ENCODE data around the gene LDB3.

Gene LDB3

DNA sequence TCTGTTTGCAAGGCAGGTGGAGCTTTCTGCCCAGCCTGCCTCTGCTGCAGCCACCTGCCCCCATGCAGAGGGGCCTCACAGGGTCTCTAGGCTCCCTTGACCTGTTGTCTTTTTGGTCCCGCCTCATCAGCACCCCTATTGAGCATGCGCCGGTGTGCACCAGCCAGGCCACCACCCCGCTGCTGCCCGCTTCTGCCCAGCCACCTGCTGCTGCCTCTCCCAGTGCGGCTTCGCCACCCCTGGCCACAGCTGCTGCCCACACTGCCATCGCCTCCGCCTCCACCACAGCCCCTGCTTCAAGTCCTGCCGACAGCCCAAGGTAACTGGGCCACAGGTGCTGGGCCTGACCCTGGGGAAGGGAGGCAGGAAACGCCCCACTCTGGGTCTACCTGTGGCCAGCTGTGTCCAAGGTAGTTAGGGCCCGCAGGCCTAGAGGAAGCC, 38.1 kb downstream of the LDB3 start:
- Histone ChIP-seq H3K9me3 (replicated peaks; ENCODE audit: insufficient read depth, low read length) (no peaks in the 10 kb centered on the region), H4K20me1 (ENCODE audit: insufficient read depth, low read length) (no peaks in the 10 kb centered on the region), H3K9ac (ENCODE audit: low read length) (no peak overlapping the region), H3F3A (ENCODE audit: insufficient read depth, low read length) (no peaks in the 10 kb centered on the region), H3K4me3 (ENCODE audit: low read length) (no peak overlapping the region), H3K4me1 (ENCODE audit: low read length) (peaks cover 3% of the 10 kb centered on the region; the same call in 1 of the 2 replicates), H3K36me3 (replicated peaks; ENCODE audit: insufficient read depth, low read length) (no peaks in the 10 kb centered on the region), H2AFZ (ENCODE audit: low read length) (no peak overlapping the region), H3K27ac (ENCODE audit: low read length) (no peak overlapping the region), H3K9me2 (replicated peaks; ENCODE audit: insufficient read depth, low read length) (no peaks in the 10 kb centered on the region), H3K4me2 (ENCODE audit: low read depth, low read length) (no peak overlapping the region), H3K27me3 (replicated peaks; ENCODE audit: insufficient read depth, low read length) (no peaks in the 10 kb centered on the region), H3K79me2 (ENCODE audit: low read length) (no peaks in the 10 kb centered on the region)
- no peak for TF ChIP-seq EZH2phosphoT487 (IDR thresholded peaks at IDR 0.05; ENCODE audit: low read length)
- TF ChIP-seq, protein P1, sequence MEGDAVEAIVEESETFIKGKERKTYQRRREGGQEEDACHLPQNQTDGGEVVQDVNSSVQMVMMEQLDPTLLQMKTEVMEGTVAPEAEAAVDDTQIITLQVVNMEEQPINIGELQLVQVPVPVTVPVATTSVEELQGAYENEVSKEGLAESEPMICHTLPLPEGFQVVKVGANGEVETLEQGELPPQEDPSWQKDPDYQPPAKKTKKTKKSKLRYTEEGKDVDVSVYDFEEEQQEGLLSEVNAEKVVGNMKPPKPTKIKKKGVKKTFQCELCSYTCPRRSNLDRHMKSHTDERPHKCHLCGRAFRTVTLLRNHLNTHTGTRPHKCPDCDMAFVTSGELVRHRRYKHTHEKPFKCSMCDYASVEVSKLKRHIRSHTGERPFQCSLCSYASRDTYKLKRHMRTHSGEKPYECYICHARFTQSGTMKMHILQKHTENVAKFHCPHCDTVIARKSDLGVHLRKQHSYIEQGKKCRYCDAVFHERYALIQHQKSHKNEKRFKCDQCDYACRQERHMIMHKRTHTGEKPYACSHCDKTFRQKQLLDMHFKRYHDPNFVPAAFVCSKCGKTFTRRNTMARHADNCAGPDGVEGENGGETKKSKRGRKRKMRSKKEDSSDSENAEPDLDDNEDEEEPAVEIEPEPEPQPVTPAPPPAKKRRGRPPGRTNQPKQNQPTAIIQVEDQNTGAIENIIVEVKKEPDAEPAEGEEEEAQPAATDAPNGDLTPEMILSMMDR (IDR thresholded peaks at IDR 0.05; ENCODE audit: low read length): no peak
- no peak for DNase-seq

DNA sequence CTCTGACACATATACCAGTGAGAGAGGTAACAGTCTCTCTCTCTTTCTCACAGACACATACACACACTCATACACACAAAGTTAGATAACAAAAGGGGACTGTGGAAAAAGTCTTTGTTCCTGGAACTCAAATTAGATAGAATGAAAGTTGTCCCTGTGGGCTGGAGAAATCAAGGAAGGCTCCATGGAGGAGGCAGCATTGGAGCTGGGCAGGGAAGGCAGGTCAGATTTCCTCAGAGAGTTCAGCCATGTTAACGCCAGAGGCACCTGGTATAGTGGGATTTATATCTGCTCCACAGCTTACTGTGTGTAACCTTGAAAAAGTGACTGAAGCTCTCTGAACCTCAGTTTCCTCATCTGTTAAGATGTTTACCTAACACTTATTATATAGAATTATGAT, 38.7 kb downstream of the LDB3 start:
- Histone ChIP-seq H3K27me3 (replicated peaks; ENCODE audit: insufficient read depth, low read length) (no peaks in the 10 kb centered on the region), H3K79me2 (ENCODE audit: low read length) (no peaks in the 10 kb centered on the region), H4K20me1 (ENCODE audit: insufficient read depth, low read length) (no peaks in the 10 kb centered on the region), H3K9me3 (replicated peaks; ENCODE audit: insufficient read depth, low read length) (no peaks in the 10 kb centered on the region), H2AFZ (ENCODE audit: low read length) (no peak overlapping the region), H3K9ac (ENCODE audit: low read length) (no peak overlapping the region), H3K4me1 (ENCODE audit: low read length) (peaks cover 3% of the 10 kb centered on the region; the same call in 1 of the 2 replicates), H3F3A (ENCODE audit: insufficient read depth, low read length) (peaks cover 2% of the 10 kb centered on the region; the same call in 1 of the 2 replicates), H3K36me3 (replicated peaks; ENCODE audit: insufficient read depth, low read length) (no peaks in the 10 kb centered on the region), H3K4me2 (ENCODE audit: low read depth, low read length) (no peak overlapping the region), H3K9me2 (replicated peaks; ENCODE audit: insufficient read depth, low read length) (no peaks in the 10 kb centered on the region), H3K4me3 (ENCODE audit: low read length) (no peak overlapping the region), H3K27ac (ENCODE audit: low read length) (no peak overlapping the region)
- TF ChIP-seq EZH2 (optimal IDR thresholded peaks at IDR 0.05; ENCODE audit: low read depth, low read length): no peak
- TF ChIP-seq, protein P1 (IDR thresholded peaks at IDR 0.05; ENCODE audit: low read length): no peak
- no peak for TF ChIP-seq EZH2phosphoT487 (IDR thresholded peaks at IDR 0.05; ENCODE audit: low read length)
- no peak for DNase-seq

DNA sequence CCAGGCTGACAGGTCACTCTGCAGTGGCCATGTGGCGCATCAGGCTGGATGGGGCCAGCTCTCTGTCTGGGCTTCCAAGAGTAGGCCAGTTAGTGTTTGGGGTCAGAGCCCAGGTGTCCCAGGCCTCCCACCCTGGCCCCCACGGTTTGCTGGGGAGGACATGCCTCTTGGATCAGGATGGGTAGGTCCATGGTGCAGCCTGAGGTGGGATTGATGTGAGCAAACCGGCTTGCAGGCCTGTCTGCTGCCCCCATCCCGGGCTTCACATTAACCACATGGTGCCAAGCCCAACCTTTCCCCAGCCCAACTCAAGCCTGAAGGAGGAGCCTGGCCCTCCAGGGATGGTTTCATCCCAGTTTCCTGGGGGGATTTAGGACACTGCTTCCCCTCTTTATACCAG, 39.2 kb downstream of the LDB3 start:
- H3K4me1 ChIP-seq (ENCODE audit: low read length): peaks cover 3% of the 10 kb centered on the region; the same call in 1 of the 2 replicates
- H3K9ac ChIP-seq (ENCODE audit: low read length): no peak overlapping the region
- H3K27ac ChIP-seq (ENCODE audit: low read length): no peak overlapping the region
- TF ChIP-seq EZH2phosphoT487 (IDR thresholded peaks at IDR 0.05; ENCODE audit: low read length) (no peak), EZH2 (optimal IDR thresholded peaks at IDR 0.05; ENCODE audit: low read depth, low read length) (no peak)
- TF ChIP-seq, protein P1 (IDR thresholded peaks at IDR 0.05; ENCODE audit: low read length): no peak
- peaks cover 4% of the 10 kb centered on the region; the same call in 1 of the 2 replicates for H3F3A ChIP-seq (ENCODE audit: insufficient read depth, low read length)
- no peaks in the 10 kb centered on the region for H4K20me1 ChIP-seq (ENCODE audit: insufficient read depth, low read length)
- H3K9me3 ChIP-seq (replicated peaks; ENCODE audit: insufficient read depth, low read length): no peaks in the 10 kb centered on the region
- H3K36me3 ChIP-seq (replicated peaks; ENCODE audit: insufficient read depth, low read length): no peaks in the 10 kb centered on the region
- no peaks in the 10 kb centered on the region for H3K27me3 ChIP-seq (replicated peaks; ENCODE audit: insufficient read depth, low read length)
- H3K9me2 ChIP-seq (replicated peaks; ENCODE audit: insufficient read depth, low read length): no peaks in the 10 kb centered on the region
- no peak for DNase-seq
- no peak overlapping the region for H3K4me3 ChIP-seq (ENCODE audit: low read length)
- no peak overlapping the region for H2AFZ ChIP-seq (ENCODE audit: low read length)
- H3K79me2 ChIP-seq (ENCODE audit: low read length): no peaks in the 10 kb centered on the region
- no peak overlapping the region for H3K4me2 ChIP-seq (ENCODE audit: low read depth, low read length)
